HG02610 (cell line): ENCODE measurements around the gene MDFI.

Experiments
- ATAC-seq: cut with Tn5 transposase; IDR thresholded peaks from one replicate; pipeline ENCODE4 v1.9.1; 2021; ENCODE audit warnings: mild to moderate bottlenecking, moderate library complexity; ENCODE audit not compliant: unreplicated experiment

MDFI gene

GRCh38 chr6:41684311-41685180 lies 46.3 kb downstream of the MDFI start:
- ATAC-seq = no peak

- ATAC-seq = no peak
Observed at GRCh38 chr6:41685641-41686380, 47.5 kb downstream of the MDFI start.

GRCh38 chr6:41687501-41688175 lies 49.4 kb downstream of the MDFI start:
- ATAC-seq = no peak

DNA sequence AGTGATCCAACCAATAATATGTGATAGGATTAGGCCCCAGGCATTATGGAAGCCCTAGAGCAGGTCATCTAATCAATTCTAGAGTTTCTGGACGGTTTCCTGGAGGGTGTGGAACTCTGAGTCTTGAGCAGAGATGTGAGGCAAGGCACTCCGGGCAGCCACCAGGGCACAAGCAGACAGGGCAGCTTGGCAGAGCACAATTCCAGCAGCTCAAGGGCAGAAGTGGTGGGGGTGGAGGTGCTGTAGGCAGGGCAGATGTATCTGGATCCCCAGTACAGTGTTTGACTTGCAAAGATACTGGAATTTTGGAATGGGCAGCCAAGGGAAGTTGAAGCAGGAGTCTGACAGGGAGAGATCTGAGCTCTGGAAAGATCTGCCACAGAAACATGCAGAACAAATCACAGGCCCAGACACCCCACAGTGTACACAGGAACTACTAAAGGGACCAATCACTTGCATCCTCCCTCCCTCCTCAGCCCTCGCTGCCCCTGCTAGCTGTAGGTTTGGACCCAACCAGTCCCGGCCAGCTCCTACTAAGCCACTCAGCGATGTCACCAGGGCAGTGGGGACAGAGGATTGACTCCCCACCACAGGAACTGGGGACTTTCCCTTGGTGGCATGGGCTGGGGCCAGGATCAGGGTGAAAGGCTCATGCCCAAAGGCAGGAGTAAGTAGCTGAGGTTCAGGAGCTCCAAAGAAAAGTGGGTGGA lies 50.1 kb downstream of the MDFI start:
- no peak for ATAC-seq

GRCh38 chr6:41689171-41690008 lies 51.1 kb downstream of the MDFI start:
- ATAC-seq = no peak

DNA sequence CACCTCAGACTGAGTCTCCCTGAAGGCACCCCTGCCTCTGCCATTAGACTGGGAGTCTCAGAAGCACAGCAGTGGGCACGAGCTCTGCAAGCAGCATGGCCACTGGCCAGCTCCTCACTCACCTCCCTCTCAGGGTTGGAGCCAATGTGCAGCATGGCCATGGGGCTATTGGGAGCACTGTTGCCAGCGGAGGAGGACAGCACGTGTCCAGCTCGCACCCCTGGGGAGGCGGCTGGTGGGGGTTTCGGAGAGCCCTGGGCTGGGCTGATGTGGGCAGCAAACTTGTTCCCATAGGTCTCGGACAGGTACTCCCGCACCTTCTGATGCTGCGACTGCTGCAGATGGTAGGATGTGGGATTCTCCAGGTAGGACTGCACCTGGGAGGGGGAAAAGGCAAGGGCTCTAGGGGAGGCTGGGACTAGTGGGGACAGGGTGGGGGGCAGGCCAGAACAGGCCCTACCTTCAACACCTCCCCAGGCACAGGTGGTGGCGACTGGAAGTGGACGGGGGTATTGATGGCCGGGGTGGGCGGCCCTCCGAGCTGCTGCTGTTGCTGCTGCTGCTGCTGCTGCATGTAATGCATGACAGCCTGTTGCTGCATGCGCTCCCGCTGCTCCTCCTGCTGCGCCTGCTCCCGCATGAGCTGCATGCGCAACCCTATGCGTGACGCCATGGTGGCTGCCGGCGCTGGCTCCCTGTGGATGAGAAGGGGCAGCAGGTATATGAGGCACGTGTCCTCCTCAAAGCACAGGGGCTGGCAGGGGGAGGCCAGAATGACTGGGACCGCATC lies 52.5 kb downstream of the MDFI start:
- ATAC-seq = no peak

DNA sequence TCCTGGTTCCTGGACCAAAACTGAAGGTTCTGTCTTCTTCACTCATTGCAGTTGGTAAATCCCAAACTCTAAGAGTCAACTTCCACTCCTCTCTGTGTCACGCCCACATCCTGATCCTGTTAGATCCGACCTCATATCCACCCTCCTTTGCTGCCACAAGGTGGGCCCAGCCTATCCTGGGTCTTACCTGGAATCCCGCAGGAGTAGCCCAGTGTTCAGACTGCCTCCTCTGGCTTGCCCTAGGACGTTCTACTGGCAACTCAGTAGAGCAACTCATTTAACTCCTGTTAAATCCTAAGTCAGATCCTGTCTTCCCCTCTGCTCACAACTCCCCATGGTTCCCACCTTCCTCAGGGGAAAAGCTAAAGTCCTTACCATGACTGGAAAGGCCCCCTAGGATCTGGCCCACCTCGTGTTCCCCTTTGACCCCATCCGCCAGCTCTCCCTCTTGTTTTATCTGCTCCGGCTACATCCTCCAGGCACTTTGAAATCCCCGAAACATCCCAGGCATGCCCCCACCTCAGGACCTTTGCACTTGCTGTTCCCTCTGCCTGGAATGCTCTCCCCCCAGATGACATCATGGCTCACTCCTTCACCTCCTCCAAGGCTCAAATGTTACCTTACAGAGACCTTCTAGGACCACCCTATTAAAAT lies 53.3 kb downstream of the MDFI start:
- no peak for ATAC-seq

DNA sequence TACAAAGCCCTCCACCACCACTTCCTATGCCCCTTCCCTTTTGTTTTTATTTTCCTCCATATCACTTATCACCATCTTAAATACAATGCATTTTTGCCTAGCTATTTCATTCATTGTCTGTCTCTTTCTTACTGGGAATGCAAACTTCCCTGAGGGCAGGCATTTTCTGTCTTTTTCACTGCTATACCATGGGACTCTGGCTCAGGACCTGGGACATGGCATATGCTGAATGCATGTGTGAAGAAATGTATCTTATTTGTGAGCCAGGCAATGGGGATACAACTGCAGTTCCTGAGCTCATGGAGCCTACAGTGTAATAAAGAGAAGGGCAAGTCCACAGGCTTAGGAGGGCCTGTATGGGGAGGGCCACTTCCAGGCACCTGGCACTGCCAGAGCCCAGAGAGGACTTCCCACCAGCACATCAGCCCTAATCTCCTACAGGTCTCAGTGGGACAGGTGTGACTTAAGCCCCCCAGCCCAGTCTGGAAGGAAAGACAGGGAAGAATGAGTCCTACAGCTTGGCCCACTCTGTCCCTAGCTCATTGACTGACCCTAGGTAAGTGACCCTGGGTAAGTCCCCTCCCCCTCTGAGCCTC lies 53.9 kb downstream of the MDFI start:
- no peak for ATAC-seq

DNA sequence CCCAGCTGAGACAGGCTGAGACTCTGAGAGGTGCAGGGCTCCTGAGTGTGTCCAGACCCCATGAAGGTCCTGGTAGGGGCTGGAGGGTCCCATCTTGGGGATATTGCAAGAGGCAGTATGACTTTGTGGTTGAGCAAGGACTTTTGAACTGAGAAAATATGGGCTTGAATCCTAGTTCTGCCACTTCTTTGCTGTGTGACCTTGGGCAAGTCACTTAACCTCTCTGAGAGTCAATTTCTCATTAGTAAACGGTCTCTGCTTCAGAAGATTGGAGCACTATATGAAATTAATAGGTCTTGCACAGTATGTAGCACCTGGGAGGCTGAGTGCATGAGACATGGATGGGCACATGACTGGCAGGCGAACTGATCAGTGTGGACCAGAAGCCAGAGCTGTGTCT lies 54.5 kb downstream of the MDFI start:
- ATAC-seq = no peak

GRCh38 chr6:41693281-41694240 lies 55.3 kb downstream of the MDFI start:
- no peak for ATAC-seq

DNA sequence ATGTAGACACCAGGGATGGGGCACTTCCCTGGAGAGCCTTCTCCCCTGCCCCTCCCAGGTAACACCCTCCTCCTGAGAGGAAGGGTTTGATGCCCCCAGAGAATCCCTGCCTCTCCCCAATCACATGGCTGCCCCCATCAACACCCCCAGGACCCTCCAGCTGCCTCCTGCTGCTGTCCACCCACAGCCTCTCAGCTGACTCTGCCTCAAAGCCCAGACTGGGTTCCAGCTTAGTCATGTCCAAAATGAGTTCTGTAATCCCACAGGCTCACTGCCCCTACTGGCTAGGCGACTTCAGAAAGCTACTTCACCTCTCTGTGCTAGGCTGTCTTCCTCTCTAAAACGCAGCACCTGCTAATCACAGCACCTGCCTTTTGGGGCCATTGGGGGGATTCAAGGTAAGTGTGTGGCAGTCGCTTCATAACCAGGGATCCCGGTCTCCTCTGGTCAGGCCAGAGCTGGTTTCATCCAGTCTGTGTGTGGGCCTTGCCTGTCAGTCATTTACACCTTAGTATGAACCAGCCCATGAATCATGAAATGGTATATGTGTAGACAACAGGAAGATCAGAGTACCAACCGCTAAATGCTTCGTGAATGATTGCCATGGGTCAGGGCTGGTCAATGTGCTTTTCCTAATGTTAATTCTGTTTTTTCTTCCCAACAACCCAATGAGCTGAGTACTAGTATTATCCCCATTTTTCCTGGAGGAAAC lies 56.7 kb downstream of the MDFI start:
- no peak for ATAC-seq

DNA sequence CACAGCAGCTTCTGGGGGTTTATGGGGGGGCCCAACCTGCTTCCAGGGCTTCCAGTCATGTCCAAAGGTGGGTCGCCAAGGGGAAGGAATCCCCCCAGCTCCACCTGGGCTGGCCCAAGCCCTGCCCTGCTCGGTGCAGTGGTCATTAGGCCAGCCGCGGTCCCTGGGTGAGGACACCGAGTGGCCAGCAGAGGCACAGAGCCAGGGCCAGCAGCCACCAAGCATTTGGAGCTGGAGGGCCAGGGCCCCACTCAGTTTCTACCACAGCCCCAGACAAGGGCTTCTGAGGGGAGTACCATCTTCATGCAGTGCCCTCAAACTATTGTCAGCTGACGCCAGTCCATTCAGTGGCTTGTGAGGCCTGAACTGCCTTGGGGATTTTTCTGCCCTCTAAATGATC lies 57.6 kb downstream of the MDFI start:
- no peak for ATAC-seq

GRCh38 chr6:41696788-41697187 lies 58.5 kb downstream of the MDFI start:
- no peak for ATAC-seq

- ATAC-seq = no peak
Observed at GRCh38 chr6:41697861-41698781, 59.9 kb downstream of the MDFI start.

DNA sequence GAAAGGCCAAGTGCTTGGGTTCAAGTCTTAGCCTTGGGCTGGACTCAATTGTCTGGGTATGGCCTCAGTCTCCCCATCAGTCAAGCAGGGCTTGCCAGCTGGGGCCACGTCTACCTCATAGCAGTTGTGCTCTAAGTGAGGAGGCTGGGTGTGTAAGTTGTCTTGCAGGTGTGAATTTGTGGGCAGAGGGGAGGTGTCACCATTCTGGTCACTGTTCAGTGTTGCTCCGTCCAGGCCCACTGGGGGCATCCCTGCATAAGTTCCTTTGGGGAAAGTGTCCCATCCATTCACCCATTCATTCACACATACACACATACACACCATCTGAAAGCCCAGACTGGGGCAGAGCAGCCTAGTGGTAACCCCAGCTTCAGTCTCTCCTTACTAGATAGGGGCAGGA lies 60.8 kb downstream of the MDFI start:
- ATAC-seq = no peak
